GM12864 (cell line): ENCODE data around the gene CHCHD3.

Experiments
- DNase-seq: peaks from one replicate; pipeline ENCODE4 v3.0.0-alpha.2; 2011; ENCODE audit warnings: low read depth
- H3K4me3 ChIP-seq: 2 replicates; pipeline ENCODE4 v1.5.1; 2011; ENCODE audit warnings: mild to moderate bottlenecking, low read depth, low read length, control low read depth
- TF ChIP-seq, protein P1 (sequence below): IDR thresholded peaks from 2 replicates; pipeline ENCODE4 v1.5.1; 2011; ENCODE audit warnings: low read depth, mild to moderate bottlenecking, moderate library complexity, low read length, control low read depth, inconsistent platforms; ENCODE audit errors: missing control alignments

CHCHD3 gene

DNA sequence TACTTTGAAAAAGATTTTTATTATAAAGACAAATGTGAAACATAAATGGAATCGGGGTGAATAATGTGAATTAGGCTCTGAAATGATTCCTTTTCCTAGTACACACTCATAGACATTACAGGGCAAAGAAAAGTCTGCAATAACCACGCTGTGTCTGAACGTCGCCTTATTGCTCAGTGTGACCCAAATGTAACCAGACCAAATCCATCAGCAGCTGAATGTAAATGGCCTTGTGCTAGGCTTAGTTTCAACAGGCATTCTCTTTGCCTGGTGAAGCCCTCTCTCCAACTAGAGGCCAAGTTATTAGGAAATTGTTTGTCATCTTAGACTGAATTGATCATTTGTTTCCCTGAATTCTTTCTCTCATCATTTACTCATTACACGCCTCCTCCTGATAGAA is 225.5 kb downstream of the CHCHD3 start:
- no peak for DNase-seq
- H3K4me3 ChIP-seq = no peak overlapping the region
- TF ChIP-seq, protein P1, sequence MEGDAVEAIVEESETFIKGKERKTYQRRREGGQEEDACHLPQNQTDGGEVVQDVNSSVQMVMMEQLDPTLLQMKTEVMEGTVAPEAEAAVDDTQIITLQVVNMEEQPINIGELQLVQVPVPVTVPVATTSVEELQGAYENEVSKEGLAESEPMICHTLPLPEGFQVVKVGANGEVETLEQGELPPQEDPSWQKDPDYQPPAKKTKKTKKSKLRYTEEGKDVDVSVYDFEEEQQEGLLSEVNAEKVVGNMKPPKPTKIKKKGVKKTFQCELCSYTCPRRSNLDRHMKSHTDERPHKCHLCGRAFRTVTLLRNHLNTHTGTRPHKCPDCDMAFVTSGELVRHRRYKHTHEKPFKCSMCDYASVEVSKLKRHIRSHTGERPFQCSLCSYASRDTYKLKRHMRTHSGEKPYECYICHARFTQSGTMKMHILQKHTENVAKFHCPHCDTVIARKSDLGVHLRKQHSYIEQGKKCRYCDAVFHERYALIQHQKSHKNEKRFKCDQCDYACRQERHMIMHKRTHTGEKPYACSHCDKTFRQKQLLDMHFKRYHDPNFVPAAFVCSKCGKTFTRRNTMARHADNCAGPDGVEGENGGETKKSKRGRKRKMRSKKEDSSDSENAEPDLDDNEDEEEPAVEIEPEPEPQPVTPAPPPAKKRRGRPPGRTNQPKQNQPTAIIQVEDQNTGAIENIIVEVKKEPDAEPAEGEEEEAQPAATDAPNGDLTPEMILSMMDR = no peak

GRCh38 chr7:132855901-132856300 is 226.0 kb downstream of the CHCHD3 start:
- H3K4me3 ChIP-seq = no peak overlapping the region
- no peak for DNase-seq
- TF ChIP-seq, protein P1 = no peak

DNA sequence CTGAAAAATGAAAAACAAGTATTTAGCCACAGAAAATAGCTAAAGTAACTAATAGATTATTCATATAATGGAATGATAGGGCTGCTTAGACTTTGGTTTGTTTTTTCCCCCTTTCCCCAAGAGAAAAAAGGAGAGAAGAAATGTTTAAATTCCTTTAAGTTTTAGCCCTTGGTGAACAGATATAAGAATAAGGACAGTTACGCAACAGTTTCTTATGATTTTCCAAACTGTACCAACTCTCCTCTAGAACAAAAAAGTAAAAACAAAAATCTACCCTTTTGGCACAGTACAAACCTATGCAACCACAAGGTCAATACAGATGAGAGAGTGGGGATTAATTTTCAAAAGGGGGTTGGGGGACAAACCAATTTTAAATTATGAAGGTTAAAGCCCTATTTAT is 227.7 kb downstream of the CHCHD3 start:
- H3K4me3 ChIP-seq = no peak overlapping the region
- TF ChIP-seq, protein P1 = no peak
- DNase-seq = no peak

- TF ChIP-seq, protein P1 = no peak
- no peak overlapping the region for H3K4me3 ChIP-seq
- no peak for DNase-seq
Measured at GRCh38 chr7:132847376-132847775, 234.5 kb downstream of the CHCHD3 start.

GRCh38 chr7:132846086-132846485 is 235.8 kb downstream of the CHCHD3 start:
- no peak for DNase-seq
- H3K4me3 ChIP-seq = no peak overlapping the region
- TF ChIP-seq, protein P1 = no peak

GRCh38 chr7:132842478-132842877 is 239.4 kb downstream of the CHCHD3 start:
- DNase-seq = no peak
- H3K4me3 ChIP-seq = no peak overlapping the region
- TF ChIP-seq, protein P1 = no peak

GRCh38 chr7:132840199-132840598 is 241.7 kb downstream of the CHCHD3 start:
- TF ChIP-seq, protein P1 = no peak
- H3K4me3 ChIP-seq = no peak overlapping the region
- no peak for DNase-seq
